ENCODE results near the gene GMEB2. TPM values are rescaled to one million over a fixed set of nuclear protein-coding genes. Genes with fewer than 3 reads are reported as not detected.

GMEB2 gene
- total RNA-seq, 1 experiment from 2014 or later: 14.3 TPM

DNA sequence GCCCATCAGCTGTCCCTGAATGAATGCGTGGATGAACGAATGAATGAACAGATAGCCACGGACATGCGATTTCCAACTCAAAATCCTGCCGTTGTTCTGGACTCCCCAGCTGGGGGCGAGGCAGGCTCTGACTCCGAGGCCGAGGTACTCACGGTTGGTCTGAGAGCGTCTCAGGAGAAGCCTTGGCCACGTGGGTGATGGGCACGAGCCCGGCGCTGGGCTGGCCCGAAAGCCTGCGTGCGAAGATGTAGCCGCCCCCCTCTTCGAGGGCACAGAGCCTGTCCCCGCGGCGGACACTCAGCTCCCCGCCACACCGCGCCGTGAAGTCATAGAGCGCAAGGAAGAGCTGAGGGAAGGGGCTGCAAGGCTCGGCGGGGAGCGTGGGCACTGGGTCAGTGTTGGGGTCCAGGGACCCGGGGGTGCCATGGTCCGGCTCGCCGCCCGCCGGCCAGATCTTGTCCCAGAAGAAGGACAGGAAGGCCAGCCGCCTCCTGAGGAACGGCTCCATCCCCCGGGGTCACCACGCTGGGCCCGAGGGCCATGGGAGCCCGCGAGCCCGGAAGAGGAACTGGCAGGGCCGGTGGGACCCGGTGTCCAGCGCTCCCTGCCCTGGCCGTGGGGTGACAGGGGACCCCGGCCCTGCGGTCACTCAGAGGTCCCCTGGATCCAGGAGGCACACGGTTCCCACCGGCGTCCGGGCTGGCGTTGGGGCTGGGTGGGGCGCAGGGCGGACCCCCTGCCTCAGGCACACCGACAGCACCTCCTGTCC lies 79.8 kb downstream of the GMEB2 start:
- Histone ChIP-seq H3K27me3 (ENCODE audit: insufficient read depth, low read length) (no peaks in the 10 kb centered on the region), H2BK120ac (ENCODE audit: low read depth, low read length, poor library complexity, severe bottlenecking) (no peak overlapping the region), H2BK15ac (ENCODE audit: low read depth, low read length) (no peak overlapping the region), H3T11ph (ENCODE audit: low read length) (no peak overlapping the region), H4K8ac (replicated peaks; ENCODE audit: insufficient read length, low read depth, low read length) (no peak overlapping the region), H3K79me1 (ENCODE audit: insufficient read depth, low read depth, low read length, poor library complexity, severe bottlenecking) (no peaks in the 10 kb centered on the region), H3K27ac (ENCODE audit: insufficient read length, low read depth, low read length) (no peak overlapping the region), H3K9me3 (ENCODE audit: control insufficient read depth, low read depth, low read length) (no peaks in the 10 kb centered on the region), H3K56ac (ENCODE audit: insufficient read length, low read depth, low read length) (no peak overlapping the region), H2BK20ac (ENCODE audit: low read depth, low read length, poor library complexity, severe bottlenecking) (no peak overlapping the region), H4K20me1 (ENCODE audit: control insufficient read depth, insufficient read depth, insufficient read length) (peaks cover 3% of the 10 kb centered on the region), H3K9ac (ENCODE audit: extremely low read depth, insufficient read length, low read length) (no peak overlapping the region), H4K91ac (ENCODE audit: insufficient read length, low read depth, low read length) (no peak overlapping the region), H3K4me1 (ENCODE audit: insufficient read depth, low read length) (no peaks in the 10 kb centered on the region; the same call in 1 of the 2 replicates), H2AK5ac (ENCODE audit: insufficient read length, low read length) (no peak overlapping the region), H2AFZ (ENCODE audit: low read length) (no peak overlapping the region), H2BK5ac (ENCODE audit: insufficient read length, low read length) (no peak overlapping the region), H3K23me2 (ENCODE audit: insufficient read length, low read depth, low read length, poor library complexity, severe bottlenecking) (no peaks in the 10 kb centered on the region), H3K23ac (ENCODE audit: insufficient read length, low read depth, low read length) (no peak overlapping the region), H3K18ac (ENCODE audit: insufficient read length, low read depth, low read length) (no peak overlapping the region), H3K4ac (ENCODE audit: low read depth, low read length) (no peak overlapping the region), H3K14ac (ENCODE audit: insufficient read depth, low read length) (no peak overlapping the region; the same call in 1 of the 2 replicates), H4K5ac (ENCODE audit: insufficient read length, low read depth, low read length) (no peak overlapping the region), H2BK12ac (ENCODE audit: insufficient read length, low read depth, low read length) (no peak overlapping the region), H3K4me2 (ENCODE audit: insufficient read depth, insufficient read length, low read length) (no peak overlapping the region), H3K79me2 (ENCODE audit: insufficient read depth, low read length) (no peaks in the 10 kb centered on the region)
- Mint-ChIP-seq H3K9me3 (no peaks in the 10 kb centered on the region), H3K27ac (no peak overlapping the region), H3K4me1 (peaks cover 15 to 32% of the 10 kb centered on the region in 2 experiments), H3K27me3 (ENCODE audit: low read depth) (no peaks in the 10 kb centered on the region), H3K36me3 (ENCODE audit: insufficient read depth in 1 of 3, low read depth in 3 of 3) (no peaks in the 10 kb centered on the region; a peak in 1 of 7 replicates), H3K4me3 (no peak overlapping the region)
- no CpG with 5 or more reads among the region's 58 CpGs for WGBS (ENCODE audit: extremely low coverage, insufficient read length, low lambda C conversion rate)
- TF ChIP-seq, protein P1, sequence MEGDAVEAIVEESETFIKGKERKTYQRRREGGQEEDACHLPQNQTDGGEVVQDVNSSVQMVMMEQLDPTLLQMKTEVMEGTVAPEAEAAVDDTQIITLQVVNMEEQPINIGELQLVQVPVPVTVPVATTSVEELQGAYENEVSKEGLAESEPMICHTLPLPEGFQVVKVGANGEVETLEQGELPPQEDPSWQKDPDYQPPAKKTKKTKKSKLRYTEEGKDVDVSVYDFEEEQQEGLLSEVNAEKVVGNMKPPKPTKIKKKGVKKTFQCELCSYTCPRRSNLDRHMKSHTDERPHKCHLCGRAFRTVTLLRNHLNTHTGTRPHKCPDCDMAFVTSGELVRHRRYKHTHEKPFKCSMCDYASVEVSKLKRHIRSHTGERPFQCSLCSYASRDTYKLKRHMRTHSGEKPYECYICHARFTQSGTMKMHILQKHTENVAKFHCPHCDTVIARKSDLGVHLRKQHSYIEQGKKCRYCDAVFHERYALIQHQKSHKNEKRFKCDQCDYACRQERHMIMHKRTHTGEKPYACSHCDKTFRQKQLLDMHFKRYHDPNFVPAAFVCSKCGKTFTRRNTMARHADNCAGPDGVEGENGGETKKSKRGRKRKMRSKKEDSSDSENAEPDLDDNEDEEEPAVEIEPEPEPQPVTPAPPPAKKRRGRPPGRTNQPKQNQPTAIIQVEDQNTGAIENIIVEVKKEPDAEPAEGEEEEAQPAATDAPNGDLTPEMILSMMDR (conservative IDR thresholded peaks at IDR 0.05): no peak
- DNase-seq: no peak
